Choroid plexus epithelial cell (primary cell): ENCODE results near the gene MAF.
A peak's percentile ranks its signal among the peaks of the same experiment; 100 is the strongest.

Experiments
- DNase-seq: peaks from one replicate; pipeline ENCODE4 v3.0.0-alpha.2; 2010; ENCODE audit warnings: low read depth
- H3K4me3 ChIP-seq: 2 replicates; pipeline ENCODE4 v1.5.1; 2011; ENCODE audit warnings: low read depth, mild to moderate bottlenecking, control low read depth, low read length, moderate library complexity
- TF ChIP-seq, protein P1 (sequence below): conservative IDR thresholded peaks from 2 replicates; pipeline ENCODE4 v1.5.1; 2011; ENCODE audit warnings: low read depth, mild to moderate bottlenecking, control low read depth, inconsistent platforms, low read length, moderate library complexity

The MAF gene

DNA sequence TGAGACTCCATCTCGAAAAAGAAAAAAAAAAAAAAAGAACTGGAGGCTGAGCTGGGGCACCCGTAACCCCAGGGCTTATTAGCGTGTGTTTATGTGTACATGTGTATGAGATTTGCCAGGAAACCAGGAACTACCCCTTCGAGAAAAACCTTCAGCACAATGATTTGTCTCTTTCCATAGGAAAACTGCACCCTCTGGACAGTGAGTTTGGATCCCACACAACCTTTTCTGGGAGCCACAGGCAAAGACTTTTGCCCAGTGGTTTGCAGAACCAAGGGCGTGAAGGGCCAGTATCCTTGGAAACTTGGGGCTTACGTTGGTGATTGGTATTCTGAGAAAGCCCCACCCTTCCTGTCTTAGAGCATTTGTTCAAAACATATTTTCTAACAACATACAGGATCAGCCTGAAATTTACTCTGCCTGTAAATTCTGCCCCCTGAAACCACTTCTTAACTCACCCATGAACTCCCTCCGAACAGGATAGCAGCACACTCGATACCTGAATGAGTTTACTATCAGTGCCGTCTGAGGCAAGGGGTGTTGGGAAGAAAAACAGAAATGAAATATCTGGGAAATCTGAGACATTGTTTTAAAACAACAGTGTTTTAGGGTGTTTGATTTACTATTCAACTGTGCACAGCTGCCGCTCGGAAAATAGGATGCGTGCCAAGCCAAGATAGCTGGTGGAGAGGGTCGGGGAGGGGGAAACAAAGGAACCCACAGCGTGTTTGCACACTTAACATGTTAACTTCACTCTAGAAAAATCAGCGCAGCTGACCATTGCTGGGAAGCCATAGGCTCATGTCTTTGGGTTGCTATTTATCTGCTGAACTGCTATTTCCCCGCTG is 40.2 kb upstream of the MAF start:
- TF ChIP-seq, protein P1, sequence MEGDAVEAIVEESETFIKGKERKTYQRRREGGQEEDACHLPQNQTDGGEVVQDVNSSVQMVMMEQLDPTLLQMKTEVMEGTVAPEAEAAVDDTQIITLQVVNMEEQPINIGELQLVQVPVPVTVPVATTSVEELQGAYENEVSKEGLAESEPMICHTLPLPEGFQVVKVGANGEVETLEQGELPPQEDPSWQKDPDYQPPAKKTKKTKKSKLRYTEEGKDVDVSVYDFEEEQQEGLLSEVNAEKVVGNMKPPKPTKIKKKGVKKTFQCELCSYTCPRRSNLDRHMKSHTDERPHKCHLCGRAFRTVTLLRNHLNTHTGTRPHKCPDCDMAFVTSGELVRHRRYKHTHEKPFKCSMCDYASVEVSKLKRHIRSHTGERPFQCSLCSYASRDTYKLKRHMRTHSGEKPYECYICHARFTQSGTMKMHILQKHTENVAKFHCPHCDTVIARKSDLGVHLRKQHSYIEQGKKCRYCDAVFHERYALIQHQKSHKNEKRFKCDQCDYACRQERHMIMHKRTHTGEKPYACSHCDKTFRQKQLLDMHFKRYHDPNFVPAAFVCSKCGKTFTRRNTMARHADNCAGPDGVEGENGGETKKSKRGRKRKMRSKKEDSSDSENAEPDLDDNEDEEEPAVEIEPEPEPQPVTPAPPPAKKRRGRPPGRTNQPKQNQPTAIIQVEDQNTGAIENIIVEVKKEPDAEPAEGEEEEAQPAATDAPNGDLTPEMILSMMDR: no peak
- DNase-seq: peak; percentile 45
- H3K4me3 ChIP-seq: no peak overlapping the region

- TF ChIP-seq, protein P1: no peak
- no peak overlapping the region for H3K4me3 ChIP-seq
- DNase-seq: no peak
Observed at GRCh38 chr16:79639576-79640311, 39.2 kb upstream of the MAF start.

DNA sequence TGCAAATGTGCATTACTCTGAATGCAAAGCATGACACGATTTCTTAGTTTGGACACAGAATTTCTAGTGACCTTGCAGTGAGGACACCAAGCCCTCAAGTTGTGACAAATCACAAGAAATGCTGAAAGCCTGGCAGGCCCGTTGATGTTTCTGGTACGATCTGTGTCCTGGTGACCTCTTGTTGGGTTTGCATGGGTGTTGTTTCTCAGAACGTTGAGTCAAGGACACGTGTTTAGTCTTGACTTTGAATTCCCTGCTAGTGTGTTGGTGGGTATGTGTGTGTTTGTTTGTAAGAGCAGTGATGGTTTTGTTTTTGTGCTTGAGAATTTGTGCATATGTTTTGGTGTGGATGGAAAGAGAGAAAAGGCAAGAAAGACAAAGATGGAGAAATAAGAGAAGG is 37.8 kb upstream of the MAF start:
- no peak overlapping the region for H3K4me3 ChIP-seq
- no peak for DNase-seq
- TF ChIP-seq, protein P1: no peak

DNA sequence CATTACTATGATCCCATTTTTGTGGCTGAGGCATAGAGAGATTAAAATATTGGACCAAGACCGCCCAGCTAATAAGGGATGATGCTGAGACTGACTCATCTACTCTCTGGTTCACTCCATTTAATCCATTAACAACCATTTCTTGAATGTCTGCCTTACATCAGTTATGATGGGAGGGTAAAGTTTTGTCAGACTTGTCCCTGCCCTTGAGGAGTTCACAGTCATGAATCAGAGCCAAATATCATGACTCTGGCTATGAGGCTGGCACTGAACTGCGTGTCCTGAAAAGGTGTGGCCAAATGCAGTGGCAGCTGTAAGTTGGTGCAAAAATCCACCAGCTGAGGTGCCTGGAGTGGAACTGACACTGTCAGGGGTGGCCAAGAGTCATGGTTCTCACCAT is 35.0 kb upstream of the MAF start:
- DNase-seq: no peak
- H3K4me3 ChIP-seq: no peak overlapping the region
- TF ChIP-seq, protein P1: no peak

DNA sequence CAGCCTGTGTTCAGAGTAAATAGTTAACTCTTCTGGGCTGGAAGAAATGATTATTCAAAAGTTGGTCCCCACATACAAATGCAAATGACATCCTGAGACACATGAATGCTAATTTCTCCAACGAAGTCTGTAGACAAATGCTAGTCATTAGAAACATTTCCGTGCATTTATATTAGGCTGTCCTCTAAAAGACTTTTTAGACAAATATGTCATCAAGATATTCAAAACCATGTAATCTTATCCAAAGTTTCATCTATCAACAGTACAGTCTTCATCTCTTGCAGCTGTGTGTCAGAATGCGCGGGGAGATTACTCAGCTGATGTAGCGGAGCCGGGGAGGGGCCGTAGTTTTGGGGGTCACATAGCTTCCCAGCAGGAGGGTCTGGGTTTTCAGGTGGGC is 33.8 kb upstream of the MAF start:
- no peak for DNase-seq
- H3K4me3 ChIP-seq: no peak overlapping the region
- TF ChIP-seq, protein P1: no peak

DNA sequence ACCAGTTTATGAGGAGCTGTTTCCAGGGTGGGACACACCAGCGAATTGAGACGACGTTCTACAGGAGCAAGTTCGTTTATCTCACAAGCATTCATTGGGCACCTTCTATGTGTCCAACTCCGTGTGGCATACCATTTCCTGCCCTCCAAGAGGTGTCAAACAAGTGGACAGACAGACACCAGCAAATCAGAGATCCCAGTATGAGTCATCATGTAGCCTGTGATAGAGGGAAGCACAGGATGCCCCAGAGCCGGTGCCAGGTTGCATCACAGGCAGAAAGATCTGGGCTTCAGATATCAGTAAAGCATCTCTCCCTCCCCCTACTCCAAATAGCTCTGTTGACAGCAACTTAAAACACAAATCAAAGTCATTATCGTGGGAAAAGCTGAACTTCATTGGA is 31.8 kb upstream of the MAF start:
- DNase-seq: peak; percentile 53
- no peak overlapping the region for H3K4me3 ChIP-seq
- TF ChIP-seq, protein P1: no peak

DNA sequence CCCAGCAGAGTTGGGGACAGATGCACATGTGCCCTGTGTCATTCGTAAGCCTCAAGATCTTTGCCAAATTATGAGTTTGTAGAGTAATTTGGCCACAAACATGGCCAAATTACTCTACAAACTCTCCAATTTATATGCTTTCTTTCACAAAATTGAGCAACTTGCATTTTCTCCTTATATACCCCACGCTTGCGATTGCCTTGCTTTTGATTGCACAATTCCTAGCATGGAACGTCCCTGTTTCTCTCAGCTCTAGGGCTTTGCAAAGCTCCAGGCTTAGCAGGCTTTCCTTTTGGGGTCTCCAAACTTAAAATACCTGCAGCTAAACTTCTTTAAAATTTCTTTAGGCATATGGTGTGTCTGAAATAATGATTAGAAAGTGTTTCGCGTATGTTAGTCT is 28.5 kb upstream of the MAF start:
- no peak overlapping the region for H3K4me3 ChIP-seq
- TF ChIP-seq, protein P1: no peak
- DNase-seq: peak; percentile 55
